ENCODE measurements around the gene HSPG2.
"Not testable (repeated sequence)": the region's sequence is repeated elsewhere in the genome, so short reads cannot be mapped to it uniquely, and the experiment has no call there.

The HSPG2 gene

DNA sequence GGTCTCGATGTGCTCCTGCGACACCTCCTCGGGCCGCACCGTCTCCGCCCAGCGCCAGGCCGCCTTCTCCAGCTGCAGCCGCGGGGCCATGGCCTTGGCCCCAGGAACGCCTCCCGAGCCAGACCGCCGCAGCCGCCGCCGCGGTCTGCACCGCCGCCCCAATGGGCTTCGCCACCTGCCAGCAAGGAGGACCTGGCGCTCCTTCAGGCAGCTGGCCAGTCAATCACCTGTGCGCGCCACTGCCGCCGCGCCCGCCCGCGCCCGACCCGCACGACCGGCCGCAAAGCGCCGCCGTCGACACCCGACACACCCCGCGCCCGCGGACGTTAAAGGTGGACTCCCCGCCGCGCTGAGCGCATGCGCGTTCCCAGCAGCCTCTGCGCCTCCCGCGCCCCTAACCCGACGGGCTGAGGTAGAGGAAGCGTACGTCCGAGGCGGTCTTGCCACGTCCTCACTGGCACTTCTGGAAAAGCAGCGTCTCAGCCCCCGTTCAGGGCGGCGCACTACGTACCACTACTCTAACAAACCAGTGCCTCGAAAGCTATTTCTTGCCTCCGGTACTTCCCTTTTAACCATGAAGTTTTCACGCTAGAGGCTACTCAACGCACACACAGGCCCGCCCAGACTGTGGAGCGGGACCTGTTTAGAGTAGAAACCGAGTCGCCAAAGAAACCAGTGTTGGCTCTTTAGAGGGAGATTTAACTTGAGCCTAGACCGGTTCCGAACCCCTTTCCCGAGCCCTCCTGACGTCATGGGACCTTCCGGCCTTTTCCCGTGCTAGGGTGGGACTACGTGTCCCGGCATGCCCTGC is 154.0 kb downstream of the HSPG2 start, which contains the start of gene USP48:
Gene USP48 (minus strand): TSS at position 282 of the 811 bp plus-strand sequence. CDS start 192 bp downstream, at position 90.
- peak; percentile 95 for DNase-seq

DNA sequence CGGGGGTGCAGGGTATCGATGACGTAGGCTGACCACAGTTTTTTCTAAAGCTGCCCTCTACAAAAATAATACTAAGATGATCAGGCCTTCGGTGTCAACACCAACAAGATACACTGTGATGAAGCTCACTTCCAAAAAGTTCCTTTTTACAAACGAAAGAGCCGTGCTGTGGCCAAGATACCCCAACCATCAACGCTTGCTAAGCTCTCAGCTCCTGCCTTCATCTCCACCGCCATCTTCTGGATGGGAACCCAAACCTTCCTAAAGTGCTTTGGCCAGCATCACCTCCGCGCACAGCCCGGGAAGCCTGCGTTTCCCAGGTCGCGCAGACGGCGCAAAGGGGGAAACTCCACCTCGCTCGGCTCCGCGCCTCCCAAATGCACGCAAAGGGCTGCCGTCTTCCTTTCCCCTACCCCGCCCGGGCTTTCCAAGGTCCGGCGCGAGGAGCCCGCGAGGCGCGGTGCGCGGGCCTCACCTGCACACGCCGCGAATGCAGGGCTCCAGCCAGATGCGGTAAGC is 154.7 kb downstream of the HSPG2 start:
- peak; percentile 17 for DNase-seq

DNA sequence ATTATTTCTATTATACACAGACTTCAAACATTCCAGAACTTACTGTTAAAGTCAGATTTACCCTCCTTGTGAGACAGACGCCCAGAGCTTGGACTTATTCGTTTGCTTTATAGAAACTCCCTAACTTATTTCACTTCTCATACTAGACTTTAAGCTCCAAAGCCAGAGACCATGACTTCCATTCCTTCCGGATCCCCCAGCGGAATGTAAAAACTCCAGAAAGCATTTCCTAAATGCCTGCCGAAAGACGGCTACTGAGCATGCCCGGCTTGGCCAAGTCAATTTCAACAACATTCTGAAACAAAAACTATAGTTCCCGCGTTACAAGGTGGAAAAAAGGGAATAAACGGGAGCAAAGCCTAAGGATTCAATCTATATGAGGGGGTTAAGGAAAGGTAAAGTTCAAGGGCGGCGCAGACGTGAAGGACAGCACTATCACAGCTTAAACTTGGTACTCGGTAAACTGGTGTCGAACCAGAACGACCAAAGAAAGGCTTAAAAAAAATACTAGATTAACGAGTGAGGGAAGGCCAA is 155.2 kb downstream of the HSPG2 start:
- no peak for DNase-seq

DNA sequence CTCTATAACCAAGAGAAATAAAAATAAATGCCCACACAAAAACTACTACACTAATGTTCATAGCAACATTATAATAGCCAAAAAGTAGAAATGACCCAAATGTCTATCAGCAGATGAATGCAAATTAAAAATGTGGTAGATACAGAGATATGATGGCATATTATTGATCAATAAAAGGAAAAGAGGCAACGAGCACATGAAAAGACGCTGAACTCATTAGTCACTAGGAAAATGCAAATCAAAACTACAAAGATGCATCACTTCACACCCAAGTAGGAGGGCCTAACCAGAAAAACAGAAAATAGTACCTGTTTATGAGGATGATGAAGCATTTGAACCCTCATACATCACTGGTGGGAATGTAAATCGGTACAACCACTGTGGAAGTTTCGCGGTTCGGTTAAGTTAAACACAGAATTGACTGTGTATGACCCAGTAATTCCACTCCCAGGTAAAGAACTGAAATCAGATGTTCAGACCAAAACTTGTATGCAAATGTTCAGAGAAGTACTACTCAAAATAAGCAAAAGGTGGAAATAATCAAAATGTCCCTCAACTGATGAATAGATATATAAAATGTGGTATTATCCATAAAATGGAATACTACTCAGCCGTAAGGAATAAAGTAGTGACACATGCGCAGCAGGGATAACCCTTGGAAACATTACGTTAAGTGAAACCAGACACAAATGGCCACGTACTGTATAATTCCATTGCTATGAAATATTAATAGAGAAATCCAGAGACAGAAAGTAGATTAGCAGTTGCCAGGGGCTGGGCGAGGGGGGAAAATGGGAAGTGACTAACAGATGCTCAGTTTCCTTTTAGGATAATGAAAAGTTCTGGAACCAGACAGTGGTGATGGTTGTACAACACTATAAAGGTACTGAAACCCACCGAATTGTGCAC is 157.2 kb downstream of the HSPG2 start:
- no peak for DNase-seq

DNA sequence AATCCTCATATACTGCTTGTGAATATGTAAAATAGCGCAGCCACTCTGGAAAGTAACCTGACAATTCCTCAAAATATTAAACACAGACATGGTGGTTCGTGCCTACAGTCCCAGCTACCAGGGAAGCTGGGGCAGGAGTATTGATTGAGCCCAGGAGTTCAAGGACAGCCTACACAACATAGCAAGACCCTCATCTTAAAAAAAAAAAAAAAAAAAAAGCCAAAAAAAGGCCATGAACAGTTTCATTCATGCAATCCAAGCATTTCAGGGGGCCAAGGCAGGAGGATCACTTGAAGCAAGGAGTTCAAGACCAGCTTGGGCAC is 158.7 kb downstream of the HSPG2 start:
- no peak for DNase-seq

DNA sequence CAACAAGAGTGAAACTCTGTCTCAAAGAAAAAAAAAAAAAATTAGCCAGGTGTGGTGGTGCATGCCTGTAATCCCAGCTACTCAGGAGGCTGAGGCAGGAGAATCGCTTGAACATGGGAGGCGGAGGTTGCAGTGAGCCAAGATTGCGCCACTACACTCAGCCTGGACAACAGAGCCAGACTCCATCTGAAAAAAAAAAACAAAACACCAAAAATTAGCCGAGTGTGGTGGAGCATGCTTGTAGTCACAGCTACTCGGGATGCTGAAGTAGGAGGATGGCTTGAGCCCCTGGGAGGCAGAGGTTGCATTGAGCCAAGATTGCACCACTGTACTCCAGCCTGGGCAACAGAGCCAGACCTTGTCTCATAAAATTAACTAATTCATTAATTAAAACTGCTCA is 160.2 kb downstream of the HSPG2 start:
- DNase-seq: not testable (repeated sequence)

DNA sequence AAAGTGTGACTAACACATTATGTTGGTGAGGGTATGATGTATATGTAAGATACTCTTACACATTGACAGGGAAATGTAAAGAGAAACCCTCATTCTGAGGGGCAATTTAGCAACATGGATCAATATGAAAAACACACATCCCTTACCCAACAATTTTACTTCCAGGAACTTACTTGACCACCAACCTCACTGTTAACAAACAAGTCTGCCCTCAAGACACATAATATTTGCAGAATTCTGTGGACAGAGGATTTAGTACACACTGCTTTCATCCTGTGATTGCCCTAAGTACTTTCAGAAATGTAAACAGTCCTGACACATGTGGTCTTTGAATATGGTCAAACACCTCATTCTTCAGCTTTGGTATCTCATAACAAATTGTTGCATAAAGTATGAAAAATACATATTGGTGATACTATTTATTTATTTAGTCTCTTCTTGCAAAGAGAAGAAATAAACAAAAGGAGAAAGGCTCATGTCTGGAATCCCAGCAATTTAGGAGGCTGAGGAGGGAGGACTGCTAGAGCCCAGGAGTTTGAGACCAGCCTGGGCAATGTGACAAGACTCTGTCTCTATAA is 161.0 kb downstream of the HSPG2 start:
- no peak for DNase-seq

DNA sequence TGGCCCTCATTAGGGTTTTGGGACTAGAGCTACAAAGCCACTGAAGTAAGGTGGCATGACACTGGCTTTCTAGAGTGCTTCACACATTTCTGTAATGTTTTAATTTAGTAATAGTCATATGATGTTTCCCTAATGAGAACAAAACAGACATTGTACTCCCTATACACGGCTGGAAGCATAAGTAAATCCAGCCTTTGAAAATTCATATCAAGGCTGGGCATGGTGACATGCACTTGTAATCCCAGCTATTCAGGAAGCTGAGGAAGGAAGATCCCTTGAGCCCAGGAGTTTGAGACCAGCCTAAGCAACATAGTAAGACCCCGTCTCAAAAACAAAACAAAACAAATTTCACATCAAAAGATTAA is 161.6 kb downstream of the HSPG2 start:
- no peak for DNase-seq

DNA sequence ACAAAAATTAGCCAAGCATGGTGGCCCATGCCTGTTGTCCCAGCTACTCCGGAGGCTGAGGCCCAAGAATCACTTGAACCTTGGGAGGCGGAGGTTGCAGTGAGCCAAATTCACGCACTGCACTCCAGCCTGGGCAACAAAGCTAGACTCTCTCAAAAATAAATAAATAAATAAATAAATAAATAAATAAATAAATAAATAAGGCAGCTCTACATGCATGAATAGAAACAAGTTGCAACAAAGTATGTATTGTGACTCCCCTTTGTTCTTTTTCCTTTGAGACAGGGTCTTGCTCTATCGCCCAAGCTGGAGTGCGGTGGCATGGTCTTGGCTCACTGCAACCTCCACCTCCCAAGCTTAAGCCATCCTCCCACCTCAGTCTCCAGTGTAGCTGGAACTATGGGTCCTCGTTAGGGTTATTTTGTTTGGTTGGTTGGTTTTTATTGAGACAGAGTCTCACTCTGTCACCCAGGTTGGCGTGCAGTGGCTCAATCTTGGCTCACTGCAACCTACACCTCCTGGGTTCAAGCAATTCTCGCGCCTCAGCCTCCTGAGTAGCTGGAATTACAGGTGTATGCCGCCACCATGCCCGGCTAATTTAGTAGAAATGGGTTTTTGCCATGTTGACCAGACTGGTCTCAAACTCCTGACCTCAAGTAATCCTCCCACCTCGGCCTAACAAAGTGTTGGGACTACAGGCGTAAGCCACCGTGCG is 162.1 kb downstream of the HSPG2 start:
- no peak for DNase-seq

DNA sequence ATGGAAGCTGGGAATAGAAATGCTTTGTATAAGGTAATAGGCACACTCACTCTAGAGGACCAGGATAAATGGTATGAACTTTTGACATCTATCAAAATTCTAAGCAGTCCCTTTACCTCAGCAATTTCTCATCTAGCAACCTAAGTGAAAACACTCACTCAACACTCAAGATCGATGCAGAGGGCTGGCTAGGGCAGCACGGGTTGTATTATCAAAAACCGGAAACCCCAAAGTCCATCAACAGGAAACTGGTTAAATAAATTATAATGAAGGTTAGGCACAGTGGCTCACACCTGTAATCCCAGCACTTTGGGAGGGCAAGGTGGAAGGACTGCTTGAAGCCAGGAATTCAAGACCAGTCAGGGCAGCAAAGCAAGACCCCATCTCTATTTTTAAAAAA is 163.5 kb downstream of the HSPG2 start:
- DNase-seq: no peak
